Stimulated activated CD4-positive, alpha-beta T cell treated with anti-CD3 and anti-CD28 coated beads, Interleukin-15, amount 100 ng/mL, for 48 hours (primary cell): ENCODE measurements around the gene NFYA.
A peak's percentile ranks its signal among the peaks of the same experiment; 100 is the strongest.

Source experiments
- DNase-seq, 2 donors: peaks; one replicate each; pipeline ENCODE4 v3.0.0-alpha.2; 2020; ENCODE audit warnings: low read depth in 2 of 2

Gene NFYA

DNA sequence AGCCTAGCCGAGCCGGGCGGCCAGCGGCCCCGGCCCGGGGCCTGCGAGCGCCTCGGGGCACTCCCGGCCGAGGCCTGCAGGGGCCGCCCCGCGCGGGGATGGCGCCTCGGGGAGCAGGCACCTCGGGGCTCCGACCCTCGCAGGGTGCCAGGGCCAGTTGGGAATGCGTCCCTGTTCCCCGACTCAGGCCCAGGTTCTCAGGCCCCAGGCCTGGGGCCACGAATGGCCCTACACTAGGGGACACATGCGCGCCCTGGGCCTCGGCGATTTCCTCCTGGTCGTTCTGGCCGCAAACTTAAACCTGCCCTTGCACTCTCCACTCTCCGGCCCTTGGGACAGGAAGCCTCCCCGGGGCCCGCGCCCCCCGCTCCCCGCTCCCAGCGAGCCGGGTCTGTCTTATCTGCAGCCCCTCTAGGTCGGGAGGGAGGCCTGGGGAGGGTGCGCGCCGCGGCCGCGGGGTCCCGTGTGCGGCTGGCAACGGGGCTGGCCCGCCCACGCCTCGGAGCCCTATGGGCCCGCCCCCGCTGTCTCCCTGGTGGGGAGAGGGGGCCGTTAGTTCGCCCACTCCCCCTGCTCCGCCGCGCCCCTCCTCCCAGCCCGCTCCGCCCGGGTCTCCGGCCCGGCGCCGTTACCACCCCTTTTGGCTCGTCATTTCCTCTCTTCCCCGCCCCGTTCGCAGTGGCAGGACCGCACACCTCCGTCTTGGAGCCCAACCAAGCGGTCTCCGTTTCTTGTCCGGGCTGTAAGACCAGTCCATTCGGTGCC is 611 bp downstream of the NFYA start:
- DNase-seq: peak; percentile 64 to 77

- DNase-seq: no peak
Observed at GRCh38 chr6:41073968-41074691, 1.4 kb downstream of the NFYA start.

GRCh38 chr6:41074692-41075436 is 2.1 kb downstream of the NFYA start:
- DNase-seq: no peak

DNA sequence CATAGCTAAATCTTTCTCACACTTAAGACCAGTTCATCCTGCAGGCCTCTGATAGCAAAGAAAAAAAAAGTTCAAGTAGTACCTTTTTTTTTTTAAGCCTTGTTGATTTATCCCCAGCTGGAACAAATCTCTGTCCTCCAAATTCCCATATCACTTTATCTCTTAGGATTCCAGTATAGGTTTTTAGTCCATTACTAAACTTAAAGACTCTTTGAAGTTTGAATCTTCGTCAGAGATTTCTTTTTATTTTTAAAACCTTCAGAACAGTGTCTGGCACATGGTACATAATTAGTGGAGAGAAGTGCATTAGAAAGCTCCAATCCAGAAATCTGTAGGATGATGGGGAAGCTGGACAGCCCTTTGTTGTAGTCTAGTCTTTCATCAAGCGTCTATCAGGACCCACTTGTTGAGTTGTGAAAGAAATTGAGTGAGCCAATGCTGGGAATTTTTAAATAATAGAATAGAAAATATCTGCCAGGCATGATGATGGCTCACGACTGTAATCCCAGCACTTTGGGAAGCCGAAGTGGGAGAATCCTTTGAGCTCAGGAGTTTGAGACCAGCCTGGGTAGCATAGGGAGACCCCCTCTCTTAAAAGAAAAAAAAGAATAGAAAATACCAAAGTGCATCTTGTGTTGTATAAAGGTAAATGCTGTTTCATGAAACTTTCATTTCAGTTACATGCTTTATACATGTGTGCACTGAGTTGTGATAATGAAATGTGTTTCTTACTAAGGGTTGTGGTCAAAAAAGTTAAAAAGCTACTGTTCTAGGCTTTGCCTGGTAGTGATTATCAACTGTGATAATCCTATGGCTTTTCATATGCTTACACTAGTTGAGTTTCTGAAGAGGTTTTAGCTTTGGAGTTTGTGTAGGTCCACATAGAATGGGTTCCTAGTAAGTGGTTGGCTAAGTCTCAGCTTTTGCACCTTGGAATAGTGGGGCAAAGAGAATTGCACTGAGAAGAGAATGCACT is 3.2 kb downstream of the NFYA start:
- no peak for DNase-seq

GRCh38 chr6:41077536-41077935 is 4.8 kb downstream of the NFYA start:
- DNase-seq: no peak

- DNase-seq: no peak
Observed at GRCh38 chr6:41078101-41078500, 5.3 kb downstream of the NFYA start.

DNA sequence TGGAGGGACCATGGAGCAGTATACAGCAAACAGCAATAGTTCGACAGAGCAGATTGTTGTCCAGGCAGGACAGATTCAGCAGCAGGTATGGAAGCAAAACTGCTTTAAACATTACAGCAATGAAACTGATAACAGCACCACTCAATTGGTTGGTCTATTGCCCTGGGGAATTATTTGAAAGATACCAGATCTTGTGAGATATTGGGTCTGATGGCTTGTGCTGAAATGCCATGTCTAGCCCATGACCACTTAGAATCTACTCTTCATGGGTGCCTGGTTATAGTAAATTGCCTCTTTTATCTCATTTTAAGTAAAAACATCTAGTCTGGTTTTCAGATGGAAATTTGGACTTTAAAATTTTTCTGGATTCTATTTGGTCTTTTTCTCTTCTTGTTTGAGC is 6.3 kb downstream of the NFYA start:
- no peak for DNase-seq

DNA sequence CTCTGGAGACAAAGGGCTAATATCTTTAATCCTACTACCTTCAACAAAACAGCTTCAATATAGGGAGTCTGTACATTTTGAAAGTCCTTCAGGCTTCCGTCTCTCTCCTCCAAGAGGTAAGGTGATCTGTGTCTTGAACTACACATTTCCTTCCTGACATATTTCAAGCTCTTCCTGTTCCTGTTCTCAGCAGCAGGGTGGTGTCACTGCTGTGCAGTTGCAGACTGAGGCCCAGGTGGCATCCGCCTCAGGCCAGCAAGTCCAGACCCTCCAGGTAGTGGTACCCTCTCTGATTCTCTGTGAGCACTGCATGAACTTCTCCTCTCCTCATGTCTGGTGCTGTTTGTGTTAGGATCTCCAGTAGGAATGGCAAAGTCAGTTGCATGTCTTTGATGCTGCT is 7.8 kb downstream of the NFYA start:
- no peak for DNase-seq

GRCh38 chr6:41083072-41083471 is 10.3 kb downstream of the NFYA start:
- DNase-seq: no peak

DNA sequence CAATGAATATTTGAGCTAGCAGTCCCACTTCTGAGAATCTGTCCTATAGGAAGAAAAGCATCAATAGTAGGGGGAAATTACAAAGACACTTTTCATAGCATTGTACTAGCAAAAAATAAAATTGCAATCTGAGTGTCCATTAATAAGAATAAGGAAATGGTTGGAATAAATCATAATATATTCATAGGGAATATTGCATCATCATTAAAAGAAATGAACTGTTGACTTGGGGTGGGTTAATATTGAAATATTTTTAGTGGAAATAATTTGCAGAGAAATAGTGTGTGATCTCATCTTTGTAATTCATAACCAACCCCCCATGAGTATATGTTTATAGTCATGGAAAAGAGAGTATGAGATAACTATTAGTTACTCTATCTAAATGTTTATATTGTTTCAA is 12.4 kb downstream of the NFYA start:
- DNase-seq: no peak

- DNase-seq: no peak
Observed at GRCh38 chr6:41088451-41088850, 15.7 kb downstream of the NFYA start.

GRCh38 chr6:41090841-41091761 is 18.3 kb downstream of the NFYA start:
- no peak for DNase-seq

GRCh38 chr6:41092421-41093140 is 19.8 kb downstream of the NFYA start:
- no peak for DNase-seq

- DNase-seq: no peak
Observed at GRCh38 chr6:41093729-41094128, 21.0 kb downstream of the NFYA start.

DNA sequence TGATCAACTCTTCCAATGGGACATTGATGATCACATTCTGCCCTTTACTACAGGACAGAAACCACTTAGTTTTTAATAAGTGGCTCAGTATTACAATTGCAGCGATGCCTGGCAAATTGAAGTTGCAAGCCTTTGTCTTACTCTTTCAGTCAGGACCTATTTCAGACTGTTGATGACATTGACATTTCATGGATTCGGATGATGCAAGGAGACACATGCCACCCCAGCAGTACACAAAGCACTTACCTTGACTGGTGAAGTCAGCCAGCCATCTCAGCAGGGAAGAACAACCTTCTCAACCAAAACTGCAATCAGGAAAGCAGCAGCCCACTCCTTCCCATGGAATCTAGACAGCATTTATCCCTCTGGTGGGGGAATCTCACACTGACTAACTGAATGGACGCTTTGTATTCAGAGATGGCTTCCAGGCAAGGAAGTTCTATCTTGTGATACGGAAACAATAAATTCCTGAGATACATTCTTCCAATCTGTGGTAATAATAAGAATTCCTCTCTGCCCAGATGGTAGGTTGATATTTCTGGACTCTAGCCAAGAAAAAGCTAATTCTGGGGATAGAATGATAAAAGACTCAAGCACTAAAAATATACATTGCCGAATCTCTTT is 24.8 kb downstream of the NFYA start:
- no peak for DNase-seq

- DNase-seq: no peak
Observed at GRCh38 chr6:41098366-41098765, 25.6 kb downstream of the NFYA start.

GRCh38 chr6:41100871-41101287 is 28.1 kb downstream of the NFYA start:
- DNase-seq: no peak

DNA sequence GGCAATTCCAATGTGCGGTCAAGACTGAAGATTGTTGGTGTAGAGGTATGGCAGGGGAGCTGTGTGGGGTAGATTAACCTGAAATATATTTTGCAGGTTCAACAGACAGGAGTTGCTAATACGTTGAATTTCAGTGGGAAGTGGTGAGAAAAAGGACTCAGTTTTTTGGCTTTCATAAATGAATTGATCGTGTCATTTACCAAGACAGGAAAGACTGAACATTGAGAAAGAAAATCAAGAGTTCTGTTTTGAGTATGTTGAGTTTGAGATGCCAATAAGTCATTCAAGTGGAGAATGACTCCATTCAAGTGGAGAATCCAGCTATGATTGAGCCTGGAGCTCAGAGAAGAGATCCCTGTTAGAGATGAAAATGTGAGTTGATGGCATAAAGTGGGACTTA is 31.1 kb downstream of the NFYA start:
- DNase-seq: no peak

DNA sequence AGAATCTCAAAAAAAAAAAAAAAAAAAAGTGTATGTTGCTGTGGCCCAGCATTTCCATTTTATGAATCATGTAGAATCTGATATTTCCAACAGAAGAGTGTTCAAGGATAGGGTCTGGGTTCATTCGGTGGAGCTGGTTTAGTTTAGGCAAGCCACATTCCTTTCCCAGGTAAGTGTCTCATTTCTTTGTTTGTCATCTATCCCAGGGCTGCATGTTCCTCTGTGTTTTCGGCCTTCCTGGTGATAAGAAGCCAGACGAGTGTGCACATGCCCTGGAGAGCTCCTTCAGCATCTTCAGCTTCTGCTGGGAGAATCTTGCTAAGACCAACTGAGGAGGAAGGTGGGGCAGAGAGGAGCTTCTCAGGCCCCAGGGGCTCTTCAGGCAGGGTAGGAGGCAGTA is 38.2 kb downstream of the NFYA start:
- DNase-seq: no peak
